Brain pericyte (primary cell): ENCODE results near the gene XRN2.
"Not testable (repeated sequence)": the region's sequence is repeated elsewhere in the genome, so short reads cannot be mapped to it uniquely, and the experiment has no call there.

Experiments used
- DNase-seq: peaks from one replicate; pipeline ENCODE4 v3.0.0-alpha.2; 2012; ENCODE audit warnings: low read depth, low spot score

XRN2 gene

GRCh38 chr20:21344961-21345360 is 41.8 kb downstream of the XRN2 start:
- DNase-seq: no peak

GRCh38 chr20:21352703-21353102 is 49.6 kb downstream of the XRN2 start:
- DNase-seq: no peak

- DNase-seq: no peak
Observed at GRCh38 chr20:21353236-21353635, 50.1 kb downstream of the XRN2 start.

GRCh38 chr20:21355981-21356380 is 52.9 kb downstream of the XRN2 start:
- DNase-seq: no peak

- DNase-seq: no peak
Observed at GRCh38 chr20:21356386-21356785, 53.3 kb downstream of the XRN2 start.

- no peak for DNase-seq
Observed at GRCh38 chr20:21357844-21358243, 54.7 kb downstream of the XRN2 start.

GRCh38 chr20:21358737-21359136 is 55.6 kb downstream of the XRN2 start:
- no peak for DNase-seq

GRCh38 chr20:21360705-21361104 is 57.6 kb downstream of the XRN2 start:
- DNase-seq: no peak

- DNase-seq: no peak
Observed at GRCh38 chr20:21361266-21361665, 58.1 kb downstream of the XRN2 start.

- DNase-seq: no peak
Observed at GRCh38 chr20:21364413-21364812, 61.3 kb downstream of the XRN2 start.

GRCh38 chr20:21365771-21366170 is 62.6 kb downstream of the XRN2 start:
- DNase-seq: no peak

- DNase-seq: not testable (repeated sequence)
Observed at GRCh38 chr20:21366273-21366672, 63.1 kb downstream of the XRN2 start.

GRCh38 chr20:21368791-21369190 is 65.7 kb downstream of the XRN2 start:
- no peak for DNase-seq

GRCh38 chr20:21371193-21371592 is 68.1 kb downstream of the XRN2 start:
- DNase-seq: no peak

GRCh38 chr20:21372016-21372415 is 68.9 kb downstream of the XRN2 start:
- no peak for DNase-seq

GRCh38 chr20:21373436-21373835 is 70.3 kb downstream of the XRN2 start:
- no peak for DNase-seq

GRCh38 chr20:21376626-21377025 is 73.5 kb downstream of the XRN2 start:
- no peak for DNase-seq

GRCh38 chr20:21377701-21378100 is 74.6 kb downstream of the XRN2 start:
- DNase-seq: no peak

GRCh38 chr20:21378259-21378658 is 75.1 kb downstream of the XRN2 start:
- DNase-seq: no peak

GRCh38 chr20:21380711-21381110 is 77.6 kb downstream of the XRN2 start:
- no peak for DNase-seq

GRCh38 chr20:21381619-21382018 is 78.5 kb downstream of the XRN2 start:
- no peak for DNase-seq

- DNase-seq: no peak
Observed at GRCh38 chr20:21384308-21384892, 81.3 kb downstream of the XRN2 start.

GRCh38 chr20:21386111-21386510 is 83.0 kb downstream of the XRN2 start:
- DNase-seq: no peak

- no peak for DNase-seq
Observed at GRCh38 chr20:21387528-21387927, 84.4 kb downstream of the XRN2 start.
